ENCODE measurements around the gene GRAMD2B.
"Not testable (repeated sequence)": the region's sequence is repeated elsewhere in the genome, so short reads cannot be mapped to it uniquely, and the experiment has no call there.

The GRAMD2B gene

GRCh38 chr5:126422994-126423788, at the start of gene GRAMD2B:
Gene GRAMD2B (plus strand): TSS chr5:126423409. CDS start chr5:126423607, 198 bp downstream.
- peak; percentile 66 for DNase-seq

- no peak for DNase-seq
Measured at GRCh38 chr5:126374109-126374416, 49.1 kb upstream of the GRAMD2B start.

- no peak for DNase-seq
Measured at GRCh38 chr5:126376443-126376842, 46.8 kb upstream of the GRAMD2B start.

- DNase-seq, result no peak
Measured at GRCh38 chr5:126377424-126377823, 45.8 kb upstream of the GRAMD2B start.

GRCh38 chr5:126380316-126380715, 42.9 kb upstream of the GRAMD2B start:
- DNase-seq, result not testable (repeated sequence)

GRCh38 chr5:126383246-126383645, 40.0 kb upstream of the GRAMD2B start:
- no peak for DNase-seq

GRCh38 chr5:126383776-126384175, 39.4 kb upstream of the GRAMD2B start:
- no peak for DNase-seq

GRCh38 chr5:126384985-126385384, 38.2 kb upstream of the GRAMD2B start:
- no peak for DNase-seq

GRCh38 chr5:126385524-126386502, 37.4 kb upstream of the GRAMD2B start:
- no peak for DNase-seq

GRCh38 chr5:126389179-126389578, 34.0 kb upstream of the GRAMD2B start:
- no peak for DNase-seq

- no peak for DNase-seq
Measured at GRCh38 chr5:126390051-126390450, 33.2 kb upstream of the GRAMD2B start.

- no peak for DNase-seq
Measured at GRCh38 chr5:126391386-126391785, 31.8 kb upstream of the GRAMD2B start.

GRCh38 chr5:126394211-126394788, 28.9 kb upstream of the GRAMD2B start:
- DNase-seq, result no peak

GRCh38 chr5:126395198-126395597, 28.0 kb upstream of the GRAMD2B start:
- DNase-seq, result no peak

GRCh38 chr5:126395605-126396004, 27.6 kb upstream of the GRAMD2B start:
- no peak for DNase-seq

GRCh38 chr5:126396721-126397120, 26.5 kb upstream of the GRAMD2B start:
- DNase-seq, result not testable (repeated sequence)

GRCh38 chr5:126398791-126399190, 24.4 kb upstream of the GRAMD2B start:
- DNase-seq, result no peak

- DNase-seq, result no peak
Measured at GRCh38 chr5:126400621-126401251, 22.5 kb upstream of the GRAMD2B start.

GRCh38 chr5:126402621-126403555, 20.3 kb upstream of the GRAMD2B start:
- DNase-seq, result no peak

GRCh38 chr5:126403876-126404275, 19.3 kb upstream of the GRAMD2B start:
- no peak for DNase-seq

GRCh38 chr5:126410623-126411022, 12.6 kb upstream of the GRAMD2B start:
- no peak for DNase-seq

- no peak for DNase-seq
Measured at GRCh38 chr5:126413856-126414255, 9.4 kb upstream of the GRAMD2B start.
